GM23338 (cell line): ENCODE measurements around the gene PCBP3.

Experiments
- CTCF ChIP-seq, 2 experiments: fragments of 200-600 bp in 1 of 2; sonication (generic) in 1 of 2; conservative IDR thresholded peaks; 2 replicates each; pipeline versions ENCODE4 v1.5.1 to v1.6.1; 2016 to 2017; ENCODE audit warnings: antibody characterized with exemption in 2 of 2, low read depth in 2 of 2, mild to moderate bottlenecking in 2 of 2, moderate library complexity in 1 of 2
- ETS1 ChIP-seq: IDR thresholded peaks from 2 replicates; pipeline ENCODE4 v1.6.1; 2016; ENCODE audit warnings: antibody characterized with exemption
- EZH2 ChIP-seq: fragments of 200-600 bp; sonication (generic); IDR thresholded peaks from one replicate; pipeline ENCODE4 v1.8.0; 2017; ENCODE audit warnings: antibody characterized with exemption, mild to moderate bottlenecking, low read depth; ENCODE audit not compliant: unreplicated experiment
- EZH2phosphoT487 ChIP-seq: fragments of 200-600 bp; sonication (generic); IDR thresholded peaks from one replicate; pipeline ENCODE4 v1.8.1; 2018; ENCODE audit warnings: antibody characterized with exemption; ENCODE audit not compliant: unreplicated experiment
- JUNB ChIP-seq: IDR thresholded peaks from one replicate; pipeline ENCODE4 v1.6.1; 2016; ENCODE audit warnings: antibody characterized with exemption; ENCODE audit not compliant: unreplicated experiment
- NANOG ChIP-seq: IDR thresholded peaks from 2 replicates; pipeline ENCODE4 v1.6.1; 2016; ENCODE audit warnings: antibody characterized with exemption, borderline replicate concordance
- POLR2AphosphoS5 ChIP-seq: IDR thresholded peaks from 2 replicates; pipeline ENCODE4 v1.6.1; 2016; ENCODE audit warnings: antibody characterized with exemption, low read depth
- REST ChIP-seq: IDR thresholded peaks from one replicate; pipeline ENCODE4 v1.6.1; 2018; ENCODE audit warnings: antibody characterized with exemption; ENCODE audit not compliant: unreplicated experiment

- no peak for TF ChIP-seq CTCF (conservative IDR thresholded peaks at IDR 0.05; ENCODE audit: low read depth in 2 of 2)
- no peak for TF ChIP-seq REST
- no peak for TF ChIP-seq ETS1
- TF ChIP-seq EZH2phosphoT487: no peak
- no peak for TF ChIP-seq POLR2AphosphoS5
- no peak for TF ChIP-seq EZH2
- no peak for TF ChIP-seq NANOG
- no peak for TF ChIP-seq JUNB
Measured at GRCh38 chr21:45976701-45977311, 333.3 kb downstream of the PCBP3 start.
